ENCODE results near the gene TMEM115. TPM values are rescaled to one million over a fixed set of nuclear protein-coding genes. Genes with fewer than 3 reads are reported as not detected.

The TMEM115 gene
- total RNA-seq, 1 experiment from 2014 or later, result 31.9 TPM

DNA sequence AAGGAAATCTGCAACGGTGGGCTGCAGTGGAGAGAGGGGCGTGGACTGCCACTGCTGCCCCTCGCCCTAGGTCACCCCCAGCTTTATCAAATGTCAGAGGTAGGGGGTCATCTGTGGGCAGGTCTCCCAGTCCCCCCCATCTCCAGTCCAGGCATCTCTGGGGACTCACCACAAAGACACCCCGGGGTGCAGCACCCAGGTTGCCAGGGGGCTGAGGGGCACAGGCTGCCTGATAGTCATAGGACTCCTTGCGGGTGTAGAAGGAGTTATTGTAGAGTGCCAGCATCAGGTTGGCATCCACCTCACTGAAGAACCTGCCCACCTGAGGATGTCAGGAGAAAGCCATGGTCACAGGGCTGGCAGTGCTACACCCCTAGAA is 6.5 kb upstream of the TMEM115 start:
- TF ChIP-seq, protein P1, sequence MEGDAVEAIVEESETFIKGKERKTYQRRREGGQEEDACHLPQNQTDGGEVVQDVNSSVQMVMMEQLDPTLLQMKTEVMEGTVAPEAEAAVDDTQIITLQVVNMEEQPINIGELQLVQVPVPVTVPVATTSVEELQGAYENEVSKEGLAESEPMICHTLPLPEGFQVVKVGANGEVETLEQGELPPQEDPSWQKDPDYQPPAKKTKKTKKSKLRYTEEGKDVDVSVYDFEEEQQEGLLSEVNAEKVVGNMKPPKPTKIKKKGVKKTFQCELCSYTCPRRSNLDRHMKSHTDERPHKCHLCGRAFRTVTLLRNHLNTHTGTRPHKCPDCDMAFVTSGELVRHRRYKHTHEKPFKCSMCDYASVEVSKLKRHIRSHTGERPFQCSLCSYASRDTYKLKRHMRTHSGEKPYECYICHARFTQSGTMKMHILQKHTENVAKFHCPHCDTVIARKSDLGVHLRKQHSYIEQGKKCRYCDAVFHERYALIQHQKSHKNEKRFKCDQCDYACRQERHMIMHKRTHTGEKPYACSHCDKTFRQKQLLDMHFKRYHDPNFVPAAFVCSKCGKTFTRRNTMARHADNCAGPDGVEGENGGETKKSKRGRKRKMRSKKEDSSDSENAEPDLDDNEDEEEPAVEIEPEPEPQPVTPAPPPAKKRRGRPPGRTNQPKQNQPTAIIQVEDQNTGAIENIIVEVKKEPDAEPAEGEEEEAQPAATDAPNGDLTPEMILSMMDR (IDR thresholded peaks at IDR 0.05; ENCODE audit: unreplicated experiment), result no peak
- Mint-ChIP-seq H3K4me3 (ENCODE audit: unreplicated experiment) (peak overlapping the region; percentile 67), H3K36me3 (ENCODE audit: insufficient read depth, unreplicated experiment) (no peaks in the 10 kb centered on the region), H3K27me3 (ENCODE audit: insufficient read depth, unreplicated experiment) (no peaks in the 10 kb centered on the region), H3K27ac (ENCODE audit: low read depth, unreplicated experiment) (peak overlapping the region; percentile 57), H3K9me3 (ENCODE audit: unreplicated experiment) (no peaks in the 10 kb centered on the region), H3K4me1 (ENCODE audit: insufficient read depth, unreplicated experiment) (no peaks in the 10 kb centered on the region)
- intact Hi-C loops (cut with micrococcal nuclease), result no loop called here
- BruUV-seq (replicated peaks), result no TSS peak
- no peak for DNase-seq (ENCODE audit: unreplicated experiment)
- ChIA-PET CTCF (interaction anchor here (1.0 to 1.2 kb wide), 3 partner anchors 9 to 177 kb away, joined by 3 to 6 read pairs (median 5); no protein-coding TSS in a partner anchor), POLR2A (interaction anchor here (0.8 kb wide), 1 partner anchor 203 kb away, joined by 4 read pairs; the partner anchor contains the start of gene HEMK1)

DNA sequence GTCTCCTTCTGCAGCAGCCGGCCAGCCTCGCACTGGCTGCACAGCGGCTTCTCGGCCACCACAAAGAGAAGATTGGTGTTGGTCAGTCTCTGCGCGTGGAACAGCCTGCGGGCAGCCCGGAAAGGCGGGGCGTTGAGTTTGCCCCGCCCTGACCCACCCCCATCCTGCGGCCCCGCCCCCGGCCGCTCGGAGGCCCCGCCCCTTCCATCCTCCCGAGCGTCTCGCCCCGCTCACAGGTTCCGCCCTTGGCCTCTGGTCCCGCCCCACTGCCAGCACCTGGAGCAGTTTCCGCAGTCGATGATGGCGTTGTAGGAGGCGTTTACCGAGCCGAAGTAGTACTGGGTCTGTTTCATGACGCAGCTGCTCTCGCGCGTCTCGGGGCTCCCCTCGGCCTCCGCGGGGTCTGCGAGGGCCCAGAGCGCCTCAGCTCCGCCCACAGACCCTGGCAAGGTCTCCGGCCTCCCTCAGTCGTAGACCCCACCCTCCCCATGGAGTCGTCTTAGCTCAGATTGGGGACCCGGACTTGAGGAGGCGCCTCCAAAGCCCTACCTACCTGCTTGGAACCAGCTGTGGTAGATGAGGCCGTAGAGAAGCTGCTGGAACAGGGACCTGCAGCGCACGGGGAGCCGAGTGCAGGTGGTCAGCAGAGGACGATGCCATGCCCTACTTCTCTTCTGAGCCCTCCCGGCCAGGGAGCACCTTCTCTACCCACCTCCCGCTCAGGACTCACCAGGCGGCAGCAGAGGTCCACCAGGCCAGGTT is 5.9 kb upstream of the TMEM115 start:
- ChIA-PET CTCF (interaction anchor here (0.7 to 1.2 kb wide), 4 partner anchors 9 to 183 kb away, joined by 3 to 6 read pairs (median 4); no protein-coding TSS in a partner anchor), POLR2A (interaction anchor here (0.5 to 0.8 kb wide), 3 partner anchors 26 to 896 kb away, joined by 3 to 4 read pairs (median 3); partner anchors contain the start of gene HEMK1)
- intact Hi-C loops (cut with micrococcal nuclease), result no loop called here
- Mint-ChIP-seq H3K9me3 (ENCODE audit: unreplicated experiment) (no peaks in the 10 kb centered on the region), H3K4me1 (ENCODE audit: insufficient read depth, unreplicated experiment) (no peaks in the 10 kb centered on the region), H3K27ac (ENCODE audit: low read depth, unreplicated experiment) (peak overlapping the region; percentile 57), H3K27me3 (ENCODE audit: insufficient read depth, unreplicated experiment) (no peaks in the 10 kb centered on the region), H3K4me3 (ENCODE audit: unreplicated experiment) (peak overlapping the region; percentile 67), H3K36me3 (ENCODE audit: insufficient read depth, unreplicated experiment) (no peaks in the 10 kb centered on the region)
- peak; percentile 84 for DNase-seq (ENCODE audit: unreplicated experiment)
- TF ChIP-seq, protein P1 (IDR thresholded peaks at IDR 0.05; ENCODE audit: unreplicated experiment), result no peak
- BruUV-seq (replicated peaks), result no TSS peak

DNA sequence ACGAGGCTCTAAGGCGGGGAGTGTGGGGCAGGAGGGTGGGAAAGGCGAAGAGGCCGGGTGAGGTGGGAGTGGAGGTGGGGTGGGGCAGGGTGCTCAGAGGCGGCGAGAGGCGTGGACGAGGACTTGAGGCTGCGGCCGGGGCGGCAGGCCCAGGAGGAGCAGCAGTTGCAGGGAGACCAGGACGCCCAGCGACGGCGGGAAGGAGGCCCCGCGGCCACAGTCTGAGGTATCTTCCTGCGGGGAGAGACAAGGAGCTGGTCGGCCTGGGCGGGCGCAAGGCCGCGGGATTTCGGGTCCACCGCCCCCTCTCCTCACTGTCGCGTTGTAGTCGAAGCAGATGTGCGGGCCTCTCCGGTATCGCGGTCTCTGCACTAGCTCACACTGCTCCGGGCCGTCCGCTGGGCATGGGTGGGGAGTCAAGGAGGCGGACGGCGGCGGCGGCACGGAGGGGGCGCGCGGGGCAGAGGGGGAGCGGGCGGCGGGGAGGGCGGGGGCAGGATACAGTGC is 5.3 kb upstream of the TMEM115 start:
- TF ChIP-seq, protein P1 (IDR thresholded peaks at IDR 0.05; ENCODE audit: unreplicated experiment), result no peak
- Mint-ChIP-seq H3K9me3 (ENCODE audit: unreplicated experiment) (no peaks in the 10 kb centered on the region), H3K36me3 (ENCODE audit: insufficient read depth, unreplicated experiment) (no peaks in the 10 kb centered on the region), H3K4me3 (ENCODE audit: unreplicated experiment) (peak overlapping the region; percentile 67), H3K4me1 (ENCODE audit: insufficient read depth, unreplicated experiment) (no peaks in the 10 kb centered on the region), H3K27ac (ENCODE audit: low read depth, unreplicated experiment) (no peak overlapping the region), H3K27me3 (ENCODE audit: insufficient read depth, unreplicated experiment) (no peaks in the 10 kb centered on the region)
- CTCF ChIA-PET, result interaction anchor here (0.7 to 1.2 kb wide), 2 partner anchors 17 to 184 kb away, joined by 3 to 6 read pairs; no protein-coding TSS in a partner anchor
- no peak for DNase-seq (ENCODE audit: unreplicated experiment)
- intact Hi-C loops (cut with micrococcal nuclease), result no loop called here
- BruUV-seq (replicated peaks), result no TSS peak
- POLR2A ChIA-PET, result interaction anchor here (0.6 kb wide), 1 partner anchor 27 kb away, joined by 3 read pairs; no protein-coding TSS in a partner anchor

DNA sequence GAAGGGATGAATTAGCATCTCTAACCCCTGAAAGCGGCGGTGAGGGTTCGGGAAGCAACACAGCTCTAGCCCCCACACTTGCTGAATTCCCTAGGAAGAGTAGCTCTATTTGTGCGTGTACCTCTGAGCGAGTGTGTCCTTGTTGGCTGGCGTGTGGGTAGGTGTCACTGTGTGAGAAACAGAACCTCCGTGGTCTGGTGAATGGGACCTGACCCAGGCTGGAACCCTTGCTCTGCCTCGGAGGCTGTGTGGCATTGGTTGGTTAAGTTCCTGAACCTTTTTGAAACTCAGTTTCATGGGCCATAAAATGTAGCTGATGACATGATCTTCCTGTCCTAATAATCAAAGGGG is 414 bp upstream of the TMEM115 start:
- H3K27me3 Mint-ChIP-seq (ENCODE audit: insufficient read depth, unreplicated experiment), result no peaks in the 10 kb centered on the region
- H3K36me3 Mint-ChIP-seq (ENCODE audit: insufficient read depth, unreplicated experiment), result peaks cover 9% of the 10 kb centered on the region
- ChIA-PET CTCF (interaction anchor here (0.6 kb wide), 2 partner anchors 12 to 60 kb away, joined by 3 read pairs; no protein-coding TSS in a partner anchor), POLR2A (interaction anchor here (0.6 to 4.0 kb wide), 5 partner anchors 9 to 209 kb away, joined by 3 to 31 read pairs (median 6); partner anchors contain the start of genes CYB561D2, HEMK1 and NPRL2)
- H3K4me3 Mint-ChIP-seq (ENCODE audit: unreplicated experiment), result peak overlapping the region; percentile 85
- H3K4me1 Mint-ChIP-seq (ENCODE audit: insufficient read depth, unreplicated experiment), result peaks cover 13% of the 10 kb centered on the region
- no peaks in the 10 kb centered on the region for H3K9me3 Mint-ChIP-seq (ENCODE audit: unreplicated experiment)
- intact Hi-C loops (cut with micrococcal nuclease), result no loop called here
- H3K27ac Mint-ChIP-seq (ENCODE audit: low read depth, unreplicated experiment), result peak overlapping the region; percentile 96
- DNase-seq (ENCODE audit: unreplicated experiment), result no peak
- TF ChIP-seq, protein P1 (IDR thresholded peaks at IDR 0.05; ENCODE audit: unreplicated experiment), result no peak
- no TSS peak for BruUV-seq (replicated peaks)
